ENCODE measurements around the gene KDM4C. TPM values are rescaled to one million over a fixed set of nuclear protein-coding genes. Genes with fewer than 3 reads are reported as not detected.

Gene KDM4C
- total RNA-seq, 2 donors from 2014 or later, result 26.1 to 47.8 TPM

- Histone ChIP-seq H3K36me3 (peaks cover 9% of the 10 kb centered on the region), H3K27me3 (replicated peaks; ENCODE audit: insufficient read depth) (no peaks in the 10 kb centered on the region), H3K27ac (peak overlapping the region in 1 of 2 donors; percentile 19), H3K4me3 (no peak overlapping the region), H3K9me3 (no peaks in the 10 kb centered on the region), H3K4me1 (ENCODE audit: control insufficient read depth in 1 of 2, low read depth in 2 of 2) (peaks cover 9 to 15% of the 10 kb centered on the region in 2 donors)
- ATAC-seq (ENCODE audit: insufficient number of reproducible peaks, low FRiP score, low read depth) (no peak), DNase-seq (ENCODE audit: low spot score) (no peak)
- TF ChIP-seq, protein P1, sequence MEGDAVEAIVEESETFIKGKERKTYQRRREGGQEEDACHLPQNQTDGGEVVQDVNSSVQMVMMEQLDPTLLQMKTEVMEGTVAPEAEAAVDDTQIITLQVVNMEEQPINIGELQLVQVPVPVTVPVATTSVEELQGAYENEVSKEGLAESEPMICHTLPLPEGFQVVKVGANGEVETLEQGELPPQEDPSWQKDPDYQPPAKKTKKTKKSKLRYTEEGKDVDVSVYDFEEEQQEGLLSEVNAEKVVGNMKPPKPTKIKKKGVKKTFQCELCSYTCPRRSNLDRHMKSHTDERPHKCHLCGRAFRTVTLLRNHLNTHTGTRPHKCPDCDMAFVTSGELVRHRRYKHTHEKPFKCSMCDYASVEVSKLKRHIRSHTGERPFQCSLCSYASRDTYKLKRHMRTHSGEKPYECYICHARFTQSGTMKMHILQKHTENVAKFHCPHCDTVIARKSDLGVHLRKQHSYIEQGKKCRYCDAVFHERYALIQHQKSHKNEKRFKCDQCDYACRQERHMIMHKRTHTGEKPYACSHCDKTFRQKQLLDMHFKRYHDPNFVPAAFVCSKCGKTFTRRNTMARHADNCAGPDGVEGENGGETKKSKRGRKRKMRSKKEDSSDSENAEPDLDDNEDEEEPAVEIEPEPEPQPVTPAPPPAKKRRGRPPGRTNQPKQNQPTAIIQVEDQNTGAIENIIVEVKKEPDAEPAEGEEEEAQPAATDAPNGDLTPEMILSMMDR (IDR thresholded peaks at IDR 0.05), result no peak
These were observed 248.6 kb downstream of the KDM4C start for GRCh38 chr9:7006417-7006816.

- H3K36me3 ChIP-seq, result peaks cover 14% of the 10 kb centered on the region
- DNase-seq (ENCODE audit: low spot score) (no peak), ATAC-seq (ENCODE audit: insufficient number of reproducible peaks, low FRiP score, low read depth) (no peak)
- no peaks in the 10 kb centered on the region for H3K27me3 ChIP-seq (replicated peaks; ENCODE audit: insufficient read depth)
- H3K27ac ChIP-seq, result no peak overlapping the region
- H3K4me3 ChIP-seq, result no peak overlapping the region
- TF ChIP-seq, protein P1 (IDR thresholded peaks at IDR 0.05), result no peak
- peaks cover 9 to 15% of the 10 kb centered on the region in 2 donors for H3K4me1 ChIP-seq (ENCODE audit: control insufficient read depth in 1 of 2, low read depth in 2 of 2)
- no peaks in the 10 kb centered on the region for H3K9me3 ChIP-seq
These were observed 250.6 kb downstream of the KDM4C start for GRCh38 chr9:7008411-7008810.

GRCh38 chr9:7009065-7009464, 251.3 kb downstream of the KDM4C start:
- H3K27ac ChIP-seq, result no peak overlapping the region
- ATAC-seq (ENCODE audit: insufficient number of reproducible peaks, low FRiP score, low read depth), result no peak

GRCh38 chr9:7011395-7012067, 253.8 kb downstream of the KDM4C start:
- Histone ChIP-seq H3K36me3 (peaks cover 14% of the 10 kb centered on the region), H3K27me3 (replicated peaks; ENCODE audit: insufficient read depth) (no peaks in the 10 kb centered on the region), H3K4me3 (no peak overlapping the region), H3K27ac (no peak overlapping the region), H3K4me1 (ENCODE audit: control insufficient read depth in 1 of 2, low read depth in 2 of 2) (peaks cover 5 to 9% of the 10 kb centered on the region in 2 donors), H3K9me3 (no peaks in the 10 kb centered on the region)
- ATAC-seq (ENCODE audit: insufficient number of reproducible peaks, low FRiP score, low read depth), result no peak
- no peak for DNase-seq (ENCODE audit: low spot score)
- TF ChIP-seq, protein P1 (IDR thresholded peaks at IDR 0.05), result no peak

More at GRCh38 chr9:7009065-7009464, 251.3 kb downstream of the KDM4C start:
- Histone ChIP-seq H3K9me3 (no peaks in the 10 kb centered on the region), H3K4me3 (no peak overlapping the region), H3K36me3 (peaks cover 14% of the 10 kb centered on the region), H3K27me3 (replicated peaks; ENCODE audit: insufficient read depth) (no peaks in the 10 kb centered on the region), H3K4me1 (ENCODE audit: control insufficient read depth in 1 of 2, low read depth in 2 of 2) (peaks cover 9 to 15% of the 10 kb centered on the region in 2 donors)
- TF ChIP-seq, protein P1 (IDR thresholded peaks at IDR 0.05), result no peak
- no peak for DNase-seq (ENCODE audit: low spot score)

DNA sequence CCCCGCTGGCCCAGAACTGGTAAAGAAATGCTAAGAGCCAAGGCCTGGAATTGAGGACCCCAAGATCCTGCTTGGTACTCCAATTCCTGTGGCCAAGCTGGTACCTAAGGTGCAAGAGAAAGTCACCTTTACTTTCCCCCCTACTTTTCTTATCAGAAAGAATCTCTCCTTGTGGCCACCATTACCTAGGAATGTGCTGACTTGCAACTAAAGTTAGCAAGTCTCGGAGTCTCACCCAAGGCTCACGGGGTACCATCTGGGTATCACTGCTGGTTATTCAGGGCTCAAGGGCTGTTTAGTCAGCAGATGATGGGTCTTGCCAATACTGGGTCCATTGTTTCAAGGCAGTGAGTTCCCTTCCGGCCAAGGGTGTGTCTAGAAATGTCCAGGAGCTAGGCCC, 270.2 kb downstream of the KDM4C start:
- Histone ChIP-seq H3K27me3 (replicated peaks; ENCODE audit: insufficient read depth) (no peaks in the 10 kb centered on the region), H3K36me3 (peaks cover 3% of the 10 kb centered on the region), H3K9me3 (no peaks in the 10 kb centered on the region), H3K4me3 (no peak overlapping the region), H3K27ac (no peak overlapping the region), H3K4me1 (ENCODE audit: control insufficient read depth in 1 of 2, low read depth in 2 of 2) (no peaks in the 10 kb centered on the region)
- DNase-seq (ENCODE audit: low spot score), result no peak
- TF ChIP-seq, protein P1 (IDR thresholded peaks at IDR 0.05), result no peak
- ATAC-seq (ENCODE audit: insufficient number of reproducible peaks, low FRiP score, low read depth), result no peak

Measured in thoracic aorta (tissue), 2 donors.